Measurements from ENCODE around the gene CDKAL1.
"Not testable (repeated sequence)": the region's sequence is repeated elsewhere in the genome, so short reads cannot be mapped to it uniquely, and the experiment has no call there.

DNA sequence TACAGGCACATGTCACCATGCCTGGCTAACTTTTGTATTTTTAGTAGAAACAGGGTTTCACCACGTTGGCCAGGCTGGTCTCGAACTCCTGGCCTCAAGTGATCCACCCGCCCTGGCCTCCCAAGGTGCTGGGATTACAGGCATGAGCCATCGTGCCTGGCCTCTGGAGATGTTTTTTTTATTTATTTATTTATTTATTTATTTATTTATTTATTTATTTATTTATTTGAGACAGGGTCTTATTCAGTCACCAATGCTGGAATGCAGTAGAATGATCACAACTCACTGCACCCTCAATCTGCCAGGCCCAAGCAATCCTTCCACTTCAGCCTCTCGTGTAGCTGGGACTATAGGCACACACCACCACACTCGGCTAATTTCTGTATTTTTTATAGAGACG, 661.0 kb downstream of the CDKAL1 start:
- TF ChIP-seq, protein P1, sequence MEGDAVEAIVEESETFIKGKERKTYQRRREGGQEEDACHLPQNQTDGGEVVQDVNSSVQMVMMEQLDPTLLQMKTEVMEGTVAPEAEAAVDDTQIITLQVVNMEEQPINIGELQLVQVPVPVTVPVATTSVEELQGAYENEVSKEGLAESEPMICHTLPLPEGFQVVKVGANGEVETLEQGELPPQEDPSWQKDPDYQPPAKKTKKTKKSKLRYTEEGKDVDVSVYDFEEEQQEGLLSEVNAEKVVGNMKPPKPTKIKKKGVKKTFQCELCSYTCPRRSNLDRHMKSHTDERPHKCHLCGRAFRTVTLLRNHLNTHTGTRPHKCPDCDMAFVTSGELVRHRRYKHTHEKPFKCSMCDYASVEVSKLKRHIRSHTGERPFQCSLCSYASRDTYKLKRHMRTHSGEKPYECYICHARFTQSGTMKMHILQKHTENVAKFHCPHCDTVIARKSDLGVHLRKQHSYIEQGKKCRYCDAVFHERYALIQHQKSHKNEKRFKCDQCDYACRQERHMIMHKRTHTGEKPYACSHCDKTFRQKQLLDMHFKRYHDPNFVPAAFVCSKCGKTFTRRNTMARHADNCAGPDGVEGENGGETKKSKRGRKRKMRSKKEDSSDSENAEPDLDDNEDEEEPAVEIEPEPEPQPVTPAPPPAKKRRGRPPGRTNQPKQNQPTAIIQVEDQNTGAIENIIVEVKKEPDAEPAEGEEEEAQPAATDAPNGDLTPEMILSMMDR (IDR thresholded peaks at IDR 0.05): not testable (repeated sequence)
- TF ChIP-seq POLR2A, EP300 (IDR thresholded peaks at IDR 0.05): not testable (repeated sequence)

Measured in tibial nerve (tissue), 4 donors.